Heart left ventricle (tissue), 16 donors: ENCODE results near the gene MPHOSPH10. TPM values are rescaled to one million over a fixed set of nuclear protein-coding genes. Genes with fewer than 3 reads are reported as not detected.

ENCODE experiments used
- ATAC-seq, 4 donors: fragments of 200-7000 bp; cut with Tn5 transposase; one replicate each; pipeline ENCODE4 v1.9.1; 2020 to 2022; ENCODE audit warnings: moderate library complexity in 4 of 4, mild to moderate bottlenecking in 3 of 4, moderate number of reproducible peaks in 1 of 4
- DNase-seq, 5 donors: peaks; one replicate each; pipeline ENCODE4 v3.0.0-alpha.2; 2020
- H3K27ac ChIP-seq, 12 donors: fragments of 200-600 bp; sonication (generic) in 4 of 12; one replicate each; pipeline versions ENCODE4 v1.5.0 to v1.8.0; 2016 to 2022; ENCODE audit warnings: mild to moderate bottlenecking in 2 of 12
- H3K27me3 ChIP-seq, 9 donors: fragments of 200-600 bp; sonication (generic) in 2 of 9; one replicate each; pipeline versions ENCODE4 v1.5.1 to v1.8.0; 2016 to 2022; ENCODE audit warnings: mild to moderate bottlenecking in 3 of 9
- H3K36me3 ChIP-seq, 9 donors: fragments of 200-600 bp; sonication (generic) in 2 of 9; one replicate each; pipeline versions ENCODE4 v1.5.0 to v1.8.0; 2018 to 2022; ENCODE audit warnings: mild to moderate bottlenecking in 2 of 9
- H3K4me1 ChIP-seq, 12 donors: fragments of 200-600 bp; sonication (generic) in 4 of 12; one replicate each; pipeline versions ENCODE4 v1.5.0 to v1.8.0; 2016 to 2022; ENCODE audit warnings: mild to moderate bottlenecking in 3 of 12
- H3K4me3 ChIP-seq, 12 donors: fragments of 200-600 bp; sonication (generic) in 4 of 12; one replicate each; pipeline versions ENCODE4 v1.5.0 to v1.8.0; 2017 to 2022; ENCODE audit warnings: mild to moderate bottlenecking in 9 of 12, moderate library complexity in 4 of 12
- H3K9me3 ChIP-seq, 12 donors: fragments of 200-600 bp; sonication (generic) in 4 of 12; one replicate each; pipeline versions ENCODE4 v1.5.0 to v1.8.0; 2016 to 2022; ENCODE audit warnings: mild to moderate bottlenecking in 1 of 12
- CTCF ChIP-seq, 12 donors: fragments of 200-600 bp; sonication (generic) in 4 of 12; IDR thresholded peaks; one replicate each; pipeline versions ENCODE4 v1.5.0 to v1.8.0; 2018 to 2022; ENCODE audit warnings: antibody characterized with exemption in 12 of 12, mild to moderate bottlenecking in 5 of 12
- POLR2A ChIP-seq, 2 donors: fragments of 450-650 bp; IDR thresholded peaks; one replicate each; pipeline ENCODE4 v1.6.1; 2017; ENCODE audit warnings: antibody characterized with exemption in 2 of 2, mild to moderate bottlenecking in 2 of 2, moderate library complexity in 2 of 2
- WGBS, 4 donors: extraction: QIAGEN DNeasy Blood & Tissue Kit in 2 of 4; methylation state at CpG; one replicate each; pipeline versions ENCODE4 v1.1.5 to v1.1.7; 2013 to 2018; 5-methylcytosine and 5-hydroxymethylcytosine counted together
- intact Hi-C, 10 donors: fragments of 100-400 bp; cut with DNase I; formaldehyde crosslinking; loops; one replicate each; pipeline versions ENCODE4 v1.11.1 to v1.14.2; 2022
- polyA plus RNA-seq, 2 donors: library from polyadenylated mRNA; stranded (reverse); fragments of 200-250 nt; gene quantifications; one replicate each; pipeline ENCODE4 v1.2.3, GENCODE V29; 2013
- total RNA-seq, 9 donors: library from RNA; depleted of rRNA in 2 of 9; stranded (reverse); fragments of >200 nt in 2 of 9; fragmentation: NEBNext Ultra II Directional in 3 of 9; extraction: Animal tissue kit (Norgen Biotek cat#: 25700) in 3 of 9; gene quantifications; one replicate each; pipeline versions ENCODE4 v1.1.0 to v1.2.4, GENCODE V29; 2016 to 2023
- donor health status: ischemic (EF 13 %, LVEDD 7.1; RV severe dilation, severe dysfunction).
- donor health status: healthy with polysubstance abuse.
- donor health status: DM: no; HTN: yes; CAD: no.
- donor health status: DM: no; HTN: no; CAD: no.
- donor health status: ischemic (EF 25% LVEDD 6.9; RV normal size, moderate dysfunction).
- donor health status: ischemic (EF 25% LVEDD 5.7; RV mildly dilated, moderate dysfunction).
- donor health status: healthy.
- donor health status: DM: yes; HTN: yes; CAD: no.
- donor health status: ischemic (EF 35%, LVEDD 5.7; RV mildly dilated, moderate dysfunction).
- donor health status: nonischemic (EF 11% LVEDD 7.7; RV severe dilation, severe dysfunction).
- donor health status: DM: yes; HTN: yes; CAD: no.
- donor health status: PGD.
- donor health status: ischemic (EF 29% LVEDD 5.4; RV normal size, mild dysfunction).
- donor health status: nonischemic (EF 23%, LVEDD 6.1; RV moderate dilation, normal function).

MPHOSPH10 gene
- total and polyA plus RNA-seq, 11 donors, result 12.3 to 35.6 (median 23.4) TPM

GRCh38 chr2:71125506-71126294, 4.7 kb upstream of the MPHOSPH10 start:
- intact Hi-C loops, result no loop called here
- WGBS, 4 donors, result 92 to 94% (median 93%) methylated on average over 7 of the region's 7 CpGs

GRCh38 chr2:71126957-71127356, 3.5 kb upstream of the MPHOSPH10 start:
- peaks cover 0 to 39% (median 21%) of the 10 kb centered on the region in 12 donors for H3K4me1 ChIP-seq
- DNase-seq, result no peak
- no peak overlapping the region for H3K4me3 ChIP-seq
- ATAC-seq, result no peak
- H3K27ac ChIP-seq, result no peak overlapping the region
- H3K27me3 ChIP-seq, result no peaks in the 10 kb centered on the region
- TF ChIP-seq CTCF (IDR thresholded peaks at IDR 0.05) (no peak), POLR2A (IDR thresholded peaks at IDR 0.05) (no peak)
- WGBS, 4 donors, result 72 to 84% (median 75%) methylated on average over 3 of the region's 3 CpGs
- no peaks in the 10 kb centered on the region for H3K9me3 ChIP-seq
- peaks cover 0 to 26% (median 18%) of the 10 kb centered on the region in 9 donors for H3K36me3 ChIP-seq
- intact Hi-C loops, result no loop called here

More at GRCh38 chr2:71125506-71126294, 4.7 kb upstream of the MPHOSPH10 start:
- Histone ChIP-seq H3K27ac (no peak overlapping the region), H3K27me3 (no peaks in the 10 kb centered on the region), H3K4me3 (no peak overlapping the region), H3K4me1 (peaks cover 0 to 30% (median 14%) of the 10 kb centered on the region in 12 donors), H3K36me3 (peaks cover 0 to 36% (median 28%) of the 10 kb centered on the region in 9 donors), H3K9me3 (no peaks in the 10 kb centered on the region)
- DNase-seq (no peak), ATAC-seq (no peak)
- TF ChIP-seq POLR2A (IDR thresholded peaks at IDR 0.05) (no peak), CTCF (IDR thresholded peaks at IDR 0.05) (no peak)

GRCh38 chr2:71129114-71129901, 1.1 kb upstream of the MPHOSPH10 start:
- peak overlapping the region; percentile 86 to 99 (median 94) for H3K27ac ChIP-seq
- ATAC-seq (no peak), DNase-seq (no peak)
- WGBS, 4 donors, result 1 to 2% (median 1%) methylated on average over 18 of the region's 18 CpGs
- H3K9me3 ChIP-seq, result no peaks in the 10 kb centered on the region
- peak overlapping the region; percentile 77 to 98 (median 88) for H3K4me3 ChIP-seq
- peaks cover 0 to 20% (median 14%) of the 10 kb centered on the region in 9 donors for H3K36me3 ChIP-seq
- intact Hi-C loops, result loop anchor here in 1 of 10 donors (2.0 kb wide), 1 partner anchor 61 kb away; the partner anchor contains the start of gene NAGK
- TF ChIP-seq CTCF (IDR thresholded peaks at IDR 0.05) (no peak), POLR2A (IDR thresholded peaks at IDR 0.05) (no peak)
- H3K4me1 ChIP-seq, result peaks cover 0 to 45% (median 26%) of the 10 kb centered on the region in 12 donors
- H3K27me3 ChIP-seq, result no peaks in the 10 kb centered on the region

- no peaks in the 10 kb centered on the region for H3K9me3 ChIP-seq
- 0 to 1% (median 0%) methylated on average over 16 to 17 of the region's 17 CpGs for whole genome bisulfite sequencing, 4 donors
- H3K27ac ChIP-seq, result peak overlapping the region; percentile 86 to 99 (median 94)
- H3K4me1 ChIP-seq, result peaks cover 0 to 45% (median 26%) of the 10 kb centered on the region in 12 donors
- no peak for DNase-seq
- no peak for TF ChIP-seq CTCF (IDR thresholded peaks at IDR 0.05)
- no peak for TF ChIP-seq POLR2A (IDR thresholded peaks at IDR 0.05)
- intact Hi-C loops, result loop anchor here in 2 of 10 donors (1.0 to 2.0 kb wide), 2 partner anchors 61 to 62 kb away; partner anchors contain the start of gene NAGK (in 2 of the 2)
- H3K4me3 ChIP-seq, result peak overlapping the region; percentile 77 to 98 (median 88)
- no peaks in the 10 kb centered on the region for H3K27me3 ChIP-seq
- peaks cover 0 to 25% (median 19%) of the 10 kb centered on the region in 9 donors for H3K36me3 ChIP-seq
- peak; percentile 55 to 74 (median 71) for ATAC-seq
Observed at GRCh38 chr2:71129902-71130151, 607 bp upstream of the MPHOSPH10 start.
